Stimulated activated naive B cell treated with anti-CD40 and anti-IgM and Interleukin-4, amounts not matched to agents 10 μg/mL and 1 μg/mL and 100 μg/mL, for 72 hours (primary cell): Measurements from ENCODE around the gene PLCB2.

Experiments used
- ATAC-seq, 2 donors: fragments of 150-1000 bp; cut with Tn5 transposase; replicated peaks; 2 replicates each; pipeline ENCODE4 v1.10.0; 2021; ENCODE audit warnings: moderate library complexity in 1 of 2
- DNase-seq: peaks from one replicate; pipeline ENCODE4 v3.0.0; 2021
- H3K27ac Mint-ChIP-seq: one replicate; pipeline ENCODE4 v1.8.0; 2022; ENCODE audit warnings: mild to moderate bottlenecking, mixed read lengths
- H3K27me3 Mint-ChIP-seq, 2 donors: one replicate each; pipeline ENCODE4 v1.8.0; 2022; ENCODE audit warnings: mixed read lengths in 2 of 2
- H3K36me3 Mint-ChIP-seq, 2 donors: one replicate each; pipeline ENCODE4 v1.8.0; 2022; ENCODE audit warnings: mixed read lengths in 2 of 2, mild to moderate bottlenecking in 1 of 2
- H3K4me1 Mint-ChIP-seq, 2 donors: one replicate each; pipeline ENCODE4 v1.8.0; 2022; ENCODE audit warnings: mixed read lengths in 2 of 2, mild to moderate bottlenecking in 1 of 2
- H3K4me3 Mint-ChIP-seq, 2 donors: one replicate each; pipeline ENCODE4 v1.8.0; 2022; ENCODE audit warnings: mild to moderate bottlenecking in 2 of 2, mixed read lengths in 2 of 2, moderate library complexity in 1 of 2
- H3K9me3 Mint-ChIP-seq, 2 donors: one replicate each; pipeline ENCODE4 v1.8.0; 2022; ENCODE audit warnings: mixed read lengths in 2 of 2, mild to moderate bottlenecking in 1 of 2

The PLCB2 gene

DNA sequence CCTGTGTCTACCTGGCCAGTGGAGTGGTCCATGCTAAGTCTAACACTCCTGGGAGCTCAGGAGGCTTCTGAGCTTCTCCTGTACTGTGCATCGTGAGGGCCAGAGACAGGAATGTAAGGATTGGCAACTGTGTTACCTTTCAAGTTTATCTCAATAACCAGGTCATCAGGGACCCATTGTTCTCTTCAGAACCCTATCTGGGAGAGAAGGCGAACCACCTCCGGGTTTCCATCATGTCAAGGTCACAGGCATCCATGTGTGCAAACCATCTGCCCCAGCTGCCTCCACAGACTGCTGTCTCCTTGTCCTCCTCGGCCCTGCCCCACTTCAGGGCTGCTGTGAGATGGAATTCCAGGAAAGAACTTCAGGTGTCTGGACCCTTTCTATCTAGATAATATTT lies 30.8 kb downstream of the PLCB2 start:
- Mint-ChIP-seq H3K9me3 (no peaks in the 10 kb centered on the region), H3K36me3 (no peaks in the 10 kb centered on the region), H3K27ac (no peak overlapping the region), H3K27me3 (peaks cover 29 to 55% of the 10 kb centered on the region in 2 donors), H3K4me3 (no peak overlapping the region), H3K4me1 (peaks cover 22 to 33% of the 10 kb centered on the region in 2 donors)
- no peak for ATAC-seq
- DNase-seq: no peak

DNA sequence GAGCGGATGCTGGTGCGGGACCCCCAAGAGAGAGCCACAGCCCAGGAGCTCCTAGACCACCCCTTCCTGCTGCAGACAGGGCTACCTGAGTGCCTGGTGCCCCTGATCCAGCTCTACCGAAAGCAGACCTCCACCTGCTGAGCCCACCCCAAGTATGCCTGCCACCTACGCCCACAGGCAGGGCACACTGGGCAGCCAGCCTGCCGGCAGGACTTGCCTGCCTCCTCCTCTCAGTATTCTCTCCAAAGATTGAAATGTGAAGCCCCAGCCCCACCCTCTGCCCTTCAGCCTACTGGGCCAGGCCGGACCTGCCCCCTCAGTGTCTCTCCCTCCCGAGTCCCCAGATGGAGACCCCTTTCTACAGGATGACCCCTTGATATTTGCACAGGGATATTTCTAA lies 31.8 kb downstream of the PLCB2 start:
- Mint-ChIP-seq H3K4me1 (peaks cover 20 to 29% of the 10 kb centered on the region in 2 donors), H3K4me3 (no peak overlapping the region), H3K27me3 (peaks cover 26 to 49% of the 10 kb centered on the region in 2 donors), H3K27ac (peak overlapping the region; percentile 37), H3K9me3 (no peaks in the 10 kb centered on the region), H3K36me3 (no peaks in the 10 kb centered on the region)
- ATAC-seq (no peak), DNase-seq (no peak)

DNA sequence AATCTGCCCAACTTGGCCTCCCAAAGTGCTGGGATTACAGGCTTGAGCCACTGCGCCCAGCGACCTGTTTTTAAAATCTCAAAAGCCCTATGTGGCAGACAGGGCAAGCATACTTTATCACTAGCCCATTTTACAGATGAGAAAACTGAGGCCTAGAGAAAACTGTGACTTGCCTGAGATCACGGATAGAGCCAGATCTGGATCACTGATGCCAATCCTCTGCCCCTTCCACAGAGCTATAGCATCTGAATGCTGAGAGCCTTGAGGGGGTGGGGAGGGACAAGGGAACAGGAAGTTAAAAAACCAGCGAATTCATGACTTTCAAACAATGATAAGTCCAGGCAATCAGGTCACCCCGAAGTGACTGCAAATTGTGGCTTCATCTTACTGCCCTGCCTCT lies 32.2 kb downstream of the PLCB2 start:
- Mint-ChIP-seq H3K27ac (no peak overlapping the region), H3K27me3 (peaks cover 22 to 45% of the 10 kb centered on the region in 2 donors), H3K4me1 (peaks cover 20 to 27% of the 10 kb centered on the region in 2 donors), H3K9me3 (no peaks in the 10 kb centered on the region), H3K36me3 (no peaks in the 10 kb centered on the region), H3K4me3 (no peak overlapping the region)
- DNase-seq: no peak
- no peak for ATAC-seq

DNA sequence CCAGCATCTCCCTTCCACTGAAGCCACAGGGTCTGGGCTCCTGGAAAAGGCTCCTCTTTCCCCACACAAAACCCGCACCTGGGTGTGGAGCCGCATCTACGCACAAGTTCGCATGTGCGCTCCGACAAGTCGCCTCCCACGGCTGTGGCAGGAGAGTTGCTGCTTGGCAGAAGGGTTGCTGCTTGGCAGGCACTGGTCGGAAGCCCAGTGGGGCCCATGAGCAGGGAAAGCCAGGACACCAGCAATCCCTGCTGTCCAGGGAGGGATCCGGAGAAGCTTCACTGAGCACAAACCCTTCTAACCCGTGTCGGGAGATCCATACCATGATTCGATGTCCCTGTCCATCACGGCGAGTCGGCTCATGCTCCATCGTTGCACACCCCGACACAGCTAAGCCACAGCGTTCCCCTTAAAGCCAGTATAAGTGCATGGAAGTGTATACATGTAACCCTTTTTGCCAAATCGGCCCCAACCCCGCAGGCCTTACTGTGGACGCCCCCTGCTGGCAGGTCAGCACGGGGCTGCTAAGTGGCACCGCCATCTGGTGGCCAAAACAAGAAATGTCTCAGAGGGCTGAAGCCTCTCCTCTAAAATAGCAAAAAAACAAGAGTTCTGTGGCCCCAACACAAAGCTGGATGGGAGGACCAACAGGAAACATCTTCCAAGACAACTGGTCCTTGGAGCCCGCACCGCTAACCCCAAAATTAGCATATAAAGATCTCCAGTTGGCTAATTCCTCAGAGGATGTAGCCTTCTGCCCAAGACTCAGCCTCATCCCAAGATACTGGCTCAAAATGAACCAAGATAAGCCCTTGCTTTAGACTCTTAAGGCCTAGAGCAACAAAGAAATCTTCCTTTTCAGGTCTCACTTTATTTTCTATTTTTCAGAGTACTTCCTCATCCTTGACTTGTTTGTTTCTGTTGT lies 33.1 kb downstream of the PLCB2 start:
- H3K4me1 Mint-ChIP-seq: peaks cover 20 to 27% of the 10 kb centered on the region in 2 donors

DNA sequence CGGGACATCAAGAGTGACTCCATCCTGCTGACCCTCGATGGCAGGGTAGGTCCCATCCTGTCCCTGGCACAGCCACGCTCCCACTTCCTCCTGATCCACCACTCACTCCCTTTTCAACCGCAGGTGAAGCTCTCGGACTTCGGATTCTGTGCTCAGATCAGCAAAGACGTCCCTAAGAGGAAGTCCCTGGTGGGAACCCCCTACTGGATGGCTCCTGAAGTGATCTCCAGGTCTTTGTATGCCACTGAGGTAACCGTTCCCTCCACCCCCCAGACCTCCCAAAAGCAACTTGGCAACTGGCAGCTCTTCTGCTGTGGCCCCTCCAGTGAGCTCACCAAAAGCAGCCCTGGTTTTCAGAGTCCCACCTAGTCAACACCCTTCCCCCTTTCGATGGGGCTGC lies 34.3 kb downstream of the PLCB2 start:
- Mint-ChIP-seq H3K27me3 (peaks cover 12 to 25% of the 10 kb centered on the region in 2 donors), H3K4me1 (peaks cover 20 to 27% of the 10 kb centered on the region in 2 donors), H3K9me3 (no peaks in the 10 kb centered on the region), H3K36me3 (no peaks in the 10 kb centered on the region), H3K4me3 (no peak overlapping the region), H3K27ac (no peak overlapping the region)
- DNase-seq (no peak), ATAC-seq (no peak)

More for the DNA sequence above, 33.1 kb downstream of the PLCB2 start:
- ATAC-seq (peak; percentile 66 to 70), DNase-seq (peak; percentile 78)
- no peak overlapping the region for H3K27ac Mint-ChIP-seq
- no peak overlapping the region for H3K4me3 Mint-ChIP-seq
- H3K27me3 Mint-ChIP-seq: peaks cover 18 to 37% of the 10 kb centered on the region in 2 donors
- H3K9me3 Mint-ChIP-seq: no peaks in the 10 kb centered on the region
- no peaks in the 10 kb centered on the region for H3K36me3 Mint-ChIP-seq

DNA sequence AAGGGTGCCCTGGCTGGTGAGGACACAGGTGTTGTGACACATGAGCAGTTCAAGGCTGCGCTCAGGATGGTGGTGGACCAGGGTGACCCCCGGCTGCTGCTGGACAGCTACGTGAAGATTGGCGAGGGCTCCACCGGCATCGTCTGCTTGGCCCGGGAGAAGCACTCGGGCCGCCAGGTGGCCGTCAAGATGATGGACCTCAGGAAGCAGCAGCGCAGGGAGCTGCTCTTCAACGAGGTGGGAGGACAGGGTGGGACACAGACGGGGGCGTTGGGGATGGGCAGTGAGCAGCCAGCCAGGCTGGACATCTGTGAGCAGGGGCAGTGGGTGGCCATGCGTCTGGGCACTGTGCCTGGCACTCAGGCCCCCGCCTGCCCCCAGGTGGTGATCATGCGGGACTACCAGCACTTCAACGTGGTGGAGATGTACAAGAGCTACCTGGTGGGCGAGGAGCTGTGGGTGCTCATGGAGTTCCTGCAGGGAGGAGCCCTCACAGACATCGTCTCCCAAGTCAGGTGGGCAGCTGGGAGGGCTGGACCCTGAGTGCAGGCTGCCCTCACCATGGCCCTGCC lies 35.2 kb downstream of the PLCB2 start:
- no peaks in the 10 kb centered on the region for H3K9me3 Mint-ChIP-seq
- no peak overlapping the region for H3K4me3 Mint-ChIP-seq
- ATAC-seq: peak in 1 of 2 donors; percentile 27
- no peaks in the 10 kb centered on the region for H3K36me3 Mint-ChIP-seq
- peaks cover 3 to 19% of the 10 kb centered on the region in 2 donors for H3K27me3 Mint-ChIP-seq
- no peak overlapping the region for H3K27ac Mint-ChIP-seq
- no peak for DNase-seq
- H3K4me1 Mint-ChIP-seq: peaks cover 16 to 26% of the 10 kb centered on the region in 2 donors

DNA sequence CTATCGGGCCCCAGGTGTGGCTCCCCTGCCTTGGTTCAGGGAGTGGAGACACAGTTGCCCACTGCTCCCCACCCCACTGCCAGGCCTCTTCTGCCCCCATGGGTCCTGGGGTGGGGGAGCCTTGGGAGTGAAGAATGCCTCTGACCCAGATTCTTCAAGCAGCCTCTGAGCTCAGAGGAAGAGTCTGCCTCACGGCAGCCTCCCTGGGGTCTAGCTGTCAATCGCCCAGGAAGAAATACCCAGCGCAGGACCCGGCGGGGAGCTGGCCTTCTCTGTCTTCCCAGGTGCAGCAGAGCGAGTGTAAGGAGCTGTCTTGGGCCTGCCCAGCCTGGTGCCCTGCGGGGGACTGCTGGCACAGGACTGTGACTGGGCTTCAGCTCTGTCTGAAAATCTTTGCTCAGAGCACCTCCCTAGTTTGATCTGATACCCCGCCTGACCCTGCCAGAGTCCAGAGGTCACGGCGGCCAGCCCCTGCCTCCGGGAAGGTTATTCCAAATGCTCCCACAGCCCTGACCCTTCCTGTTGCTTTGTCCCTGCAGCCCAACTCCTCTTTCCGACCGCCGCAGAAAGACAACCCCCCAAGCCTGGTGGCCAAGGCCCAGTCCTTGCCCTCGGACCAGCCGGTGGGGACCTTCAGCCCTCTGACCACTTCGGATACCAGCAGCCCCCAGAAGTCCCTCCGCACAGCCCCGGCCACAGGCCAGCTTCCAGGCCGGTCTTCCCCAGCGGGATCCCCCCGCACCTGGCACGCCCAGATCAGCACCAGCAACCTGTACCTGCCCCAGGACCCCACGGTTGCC lies 35.9 kb downstream of the PLCB2 start:
- H3K27me3 Mint-ChIP-seq: peaks cover 0 to 12% of the 10 kb centered on the region in 2 donors
- H3K4me1 Mint-ChIP-seq: peaks cover 13 to 19% of the 10 kb centered on the region in 2 donors
- DNase-seq (no peak), ATAC-seq (no peak)
- H3K9me3 Mint-ChIP-seq: no peaks in the 10 kb centered on the region
- H3K36me3 Mint-ChIP-seq: no peaks in the 10 kb centered on the region
- H3K27ac Mint-ChIP-seq: no peak overlapping the region
- no peak overlapping the region for H3K4me3 Mint-ChIP-seq

DNA sequence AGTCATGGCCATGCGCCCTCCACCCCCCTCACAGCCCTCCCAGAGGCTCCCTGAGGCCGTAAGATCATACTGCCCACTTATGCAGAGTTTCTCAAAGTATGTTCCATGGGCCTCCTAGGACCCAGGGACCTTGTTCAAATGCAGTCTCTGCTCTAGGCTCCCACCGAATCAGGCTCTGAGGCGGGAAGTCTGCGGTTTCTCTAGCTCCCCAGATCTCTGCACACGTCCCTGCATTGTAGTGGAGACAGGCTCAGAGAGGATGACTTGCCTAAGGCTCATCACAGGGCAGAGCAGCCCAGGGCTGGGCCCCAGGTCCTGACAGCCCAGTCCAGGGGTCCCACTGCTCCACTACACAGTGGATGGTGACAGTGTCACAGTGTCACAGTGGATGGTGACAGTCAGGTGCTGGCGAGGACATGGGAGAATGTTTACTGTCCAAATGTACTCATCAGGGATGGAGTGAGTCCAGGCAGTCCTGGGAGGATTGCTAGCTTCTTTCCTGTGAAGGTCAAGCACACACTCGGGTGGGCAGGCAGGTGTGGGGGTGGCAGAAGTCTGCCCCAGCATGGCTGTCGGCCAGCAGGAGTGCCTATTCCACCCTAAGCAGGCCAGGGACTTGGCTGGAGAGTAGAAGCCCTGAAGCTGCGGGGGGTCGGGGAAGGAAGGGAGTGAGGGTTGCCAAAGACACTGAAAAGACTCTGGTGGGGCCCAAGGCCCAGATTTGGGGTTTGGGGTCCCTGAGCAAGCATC lies 37.3 kb downstream of the PLCB2 start:
- DNase-seq (no peak), ATAC-seq (no peak)
- Mint-ChIP-seq H3K27ac (no peak overlapping the region), H3K9me3 (no peaks in the 10 kb centered on the region), H3K4me3 (no peak overlapping the region), H3K4me1 (peaks cover 6 to 7% of the 10 kb centered on the region in 2 donors), H3K27me3 (no peaks in the 10 kb centered on the region), H3K36me3 (no peaks in the 10 kb centered on the region)

DNA sequence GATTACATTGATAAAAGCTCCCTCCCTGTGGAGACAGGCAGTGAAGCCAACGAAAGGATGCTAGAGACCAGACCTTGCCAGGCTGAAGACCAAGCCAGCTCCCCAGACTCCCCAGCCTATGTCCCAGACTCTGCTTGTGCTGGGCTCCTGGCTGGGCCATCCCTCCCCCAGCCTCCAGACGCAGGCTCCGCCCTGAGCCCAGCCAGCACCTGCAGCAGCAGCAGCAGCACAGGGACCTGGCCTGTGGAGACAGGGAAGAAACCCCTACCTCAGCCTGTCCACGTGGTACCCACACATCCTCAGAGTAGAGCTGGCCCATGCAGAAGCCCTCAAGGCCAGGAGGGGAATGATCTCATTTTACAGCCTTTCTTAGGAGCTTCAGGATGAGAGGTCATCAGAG lies 38.1 kb downstream of the PLCB2 start:
- no peak for DNase-seq
- Mint-ChIP-seq H3K36me3 (no peaks in the 10 kb centered on the region), H3K4me3 (no peak overlapping the region), H3K9me3 (no peaks in the 10 kb centered on the region), H3K27me3 (no peaks in the 10 kb centered on the region), H3K4me1 (peaks cover 3% of the 10 kb centered on the region in 2 donors), H3K27ac (no peak overlapping the region)
- ATAC-seq: no peak

DNA sequence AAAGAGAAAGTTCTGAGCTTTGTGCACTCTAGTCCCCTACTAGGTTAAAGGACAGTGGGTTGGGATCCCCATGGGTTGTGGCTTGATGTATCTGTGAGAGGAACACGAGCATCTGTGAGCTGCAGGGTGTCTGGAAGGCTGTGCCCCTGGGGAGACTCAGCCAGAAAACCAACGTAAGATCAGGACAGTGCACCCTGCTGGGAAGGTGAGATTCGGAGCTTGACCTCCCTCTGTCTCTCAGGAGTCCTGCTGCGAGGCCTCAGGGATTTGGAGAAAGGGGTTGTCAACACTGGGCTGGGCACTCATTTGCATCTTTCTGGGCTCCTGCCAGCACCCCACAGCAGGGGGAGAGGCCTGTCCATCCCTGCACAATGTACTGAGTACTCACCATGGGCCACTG lies 40.1 kb downstream of the PLCB2 start:
- ATAC-seq: no peak
- Mint-ChIP-seq H3K27me3 (no peaks in the 10 kb centered on the region), H3K4me3 (no peak overlapping the region), H3K9me3 (no peaks in the 10 kb centered on the region), H3K36me3 (no peaks in the 10 kb centered on the region), H3K4me1 (no peaks in the 10 kb centered on the region), H3K27ac (no peak overlapping the region)
- DNase-seq: no peak

DNA sequence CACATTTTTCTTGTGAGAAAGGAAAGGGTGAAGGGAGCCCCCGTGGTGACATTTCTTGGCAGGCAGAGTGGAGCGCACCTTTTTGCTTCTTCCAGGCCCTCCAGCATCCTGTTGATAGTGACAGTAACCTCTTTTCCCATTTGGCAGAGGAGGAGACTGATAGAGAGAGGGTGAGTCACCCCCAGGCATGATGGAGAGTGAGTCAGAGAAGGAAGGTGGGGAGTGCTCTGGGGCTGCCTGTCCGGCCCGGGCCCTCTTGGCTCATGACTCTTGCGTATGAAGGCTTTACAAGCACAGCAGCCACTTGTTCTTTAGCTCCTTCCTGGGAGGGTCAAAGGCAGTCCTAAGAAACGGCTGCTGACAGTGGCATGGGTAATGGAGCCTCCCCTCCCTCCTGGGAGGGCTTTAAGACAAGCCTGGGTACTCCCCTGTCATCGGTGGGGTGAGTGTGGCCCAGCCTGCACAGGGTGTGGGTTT lies 40.9 kb downstream of the PLCB2 start:
- Mint-ChIP-seq H3K9me3 (no peaks in the 10 kb centered on the region), H3K36me3 (no peaks in the 10 kb centered on the region), H3K4me1 (no peaks in the 10 kb centered on the region), H3K27ac (no peak overlapping the region), H3K4me3 (no peak overlapping the region), H3K27me3 (no peaks in the 10 kb centered on the region)
- DNase-seq: no peak
- no peak for ATAC-seq

DNA sequence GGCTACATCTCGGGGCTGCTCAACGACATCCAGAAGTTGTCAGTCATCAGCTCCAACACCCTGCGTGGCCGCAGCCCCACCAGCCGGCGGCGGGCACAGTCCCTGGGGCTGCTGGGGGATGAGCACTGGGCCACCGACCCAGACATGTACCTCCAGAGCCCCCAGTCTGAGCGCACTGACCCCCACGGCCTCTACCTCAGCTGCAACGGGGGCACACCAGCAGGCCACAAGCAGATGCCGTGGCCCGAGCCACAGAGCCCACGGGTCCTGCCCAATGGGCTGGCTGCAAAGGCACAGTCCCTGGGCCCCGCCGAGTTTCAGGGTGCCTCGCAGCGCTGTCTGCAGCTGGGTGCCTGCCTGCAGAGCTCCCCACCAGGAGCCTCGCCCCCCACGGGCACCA lies 41.9 kb downstream of the PLCB2 start:
- H3K27ac Mint-ChIP-seq: no peak overlapping the region
- no peaks in the 10 kb centered on the region for H3K36me3 Mint-ChIP-seq
- no peaks in the 10 kb centered on the region for H3K27me3 Mint-ChIP-seq
- DNase-seq (no peak), ATAC-seq (no peak)
- no peak overlapping the region for H3K4me3 Mint-ChIP-seq
- H3K9me3 Mint-ChIP-seq: no peaks in the 10 kb centered on the region
- no peaks in the 10 kb centered on the region for H3K4me1 Mint-ChIP-seq

DNA sequence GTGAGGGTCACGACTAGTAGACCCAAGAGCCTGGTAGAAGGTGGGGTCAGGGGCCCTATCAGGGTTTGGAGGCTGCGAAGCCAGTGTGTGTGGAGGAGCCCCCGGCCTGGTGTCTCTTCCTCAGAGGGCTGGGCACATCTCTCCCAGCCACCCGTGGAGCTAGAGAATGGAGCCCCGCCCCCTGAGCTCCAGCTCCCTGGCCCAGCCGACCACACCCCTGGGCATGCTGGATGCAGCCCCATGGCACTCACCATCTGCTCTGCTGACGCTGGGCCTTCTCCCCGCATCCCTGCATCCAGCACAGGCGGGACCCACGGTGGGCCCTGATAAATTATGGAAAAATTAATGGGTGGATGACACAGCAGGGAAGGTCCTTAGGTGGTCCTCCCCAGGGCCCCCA lies 42.4 kb downstream of the PLCB2 start:
- Mint-ChIP-seq H3K9me3 (no peaks in the 10 kb centered on the region), H3K4me3 (no peak overlapping the region), H3K27ac (no peak overlapping the region), H3K36me3 (no peaks in the 10 kb centered on the region), H3K27me3 (no peaks in the 10 kb centered on the region), H3K4me1 (no peaks in the 10 kb centered on the region)
- ATAC-seq: no peak
- no peak for DNase-seq
